GM23248 (cell line): ENCODE measurements around the gene INHBB.

Experiments used
- EZH2 ChIP-seq: fragments of 200-600 bp; sonication (generic); IDR thresholded peaks from 2 replicates; pipeline ENCODE4 v1.6.1; 2018; ENCODE audit warnings: antibody characterized with exemption, mild to moderate bottlenecking; ENCODE audit not compliant: insufficient read depth, poor library complexity, severe bottlenecking
- EZH2phosphoT487 ChIP-seq: fragments of 200-600 bp; sonication (generic); IDR thresholded peaks from 2 replicates; pipeline ENCODE4 v1.6.1; 2018; ENCODE audit warnings: antibody characterized with exemption, moderate library complexity, mild to moderate bottlenecking, low read depth; ENCODE audit not compliant: insufficient read depth

- no peak for TF ChIP-seq EZH2phosphoT487
- no peak for TF ChIP-seq EZH2
Measured at GRCh38 chr2:120355780-120356266, 9.9 kb downstream of the INHBB start.
